Heart left ventricle (tissue), 13 donors: ENCODE measurements around the gene SPATA31D1.

ENCODE experiments used
- POLR2A ChIP-seq, 2 donors: fragments of 450-650 bp; IDR thresholded peaks; one replicate each; pipeline ENCODE4 v1.6.1; 2017; ENCODE audit warnings: antibody characterized with exemption in 2 of 2, mild to moderate bottlenecking in 2 of 2, moderate library complexity in 2 of 2
- TF ChIP-seq, protein P1 (sequence below), 12 donors: fragments of 200-600 bp; sonication (generic) in 4 of 12; IDR thresholded peaks; one replicate each; pipeline versions ENCODE4 v1.5.0 to v1.8.0; 2018 to 2022; ENCODE audit warnings: antibody characterized with exemption in 12 of 12, mild to moderate bottlenecking in 5 of 12
- donor health status: ischemic (EF 13 %, LVEDD 7.1; RV severe dilation, severe dysfunction).
- donor health status: DM: no; HTN: yes; CAD: no.
- donor health status: DM: no; HTN: no; CAD: no.
- donor health status: ischemic (EF 25% LVEDD 6.9; RV normal size, moderate dysfunction).
- donor health status: ischemic (EF 25% LVEDD 5.7; RV mildly dilated, moderate dysfunction).
- donor health status: ischemic (EF 35%, LVEDD 5.7; RV mildly dilated, moderate dysfunction).
- donor health status: nonischemic (EF 11% LVEDD 7.7; RV severe dilation, severe dysfunction).
- donor health status: DM: yes; HTN: yes; CAD: no.
- donor health status: PGD.
- donor health status: ischemic (EF 29% LVEDD 5.4; RV normal size, mild dysfunction).
- donor health status: nonischemic (EF 23%, LVEDD 6.1; RV moderate dilation, normal function).

DNA sequence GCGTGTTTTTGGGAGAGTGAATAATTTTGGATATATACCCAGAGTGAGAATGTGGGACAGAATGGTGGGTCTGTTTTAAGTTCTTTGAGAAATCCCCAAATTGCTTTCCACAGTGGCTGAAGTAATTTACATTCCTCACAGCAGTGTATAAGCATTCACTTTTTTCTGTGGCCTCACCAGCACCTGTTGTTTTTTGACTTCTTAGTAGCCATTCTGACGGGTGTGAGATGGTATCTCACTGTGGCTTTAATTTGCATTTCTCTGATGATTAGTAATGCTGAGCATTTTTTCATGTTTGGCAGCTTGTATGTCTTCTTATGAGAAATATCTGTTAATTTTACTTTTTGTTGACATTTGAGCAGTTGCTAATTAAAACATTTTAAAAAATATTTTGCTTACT is 9.4 kb upstream of the SPATA31D1 start:
- TF ChIP-seq, protein P1, sequence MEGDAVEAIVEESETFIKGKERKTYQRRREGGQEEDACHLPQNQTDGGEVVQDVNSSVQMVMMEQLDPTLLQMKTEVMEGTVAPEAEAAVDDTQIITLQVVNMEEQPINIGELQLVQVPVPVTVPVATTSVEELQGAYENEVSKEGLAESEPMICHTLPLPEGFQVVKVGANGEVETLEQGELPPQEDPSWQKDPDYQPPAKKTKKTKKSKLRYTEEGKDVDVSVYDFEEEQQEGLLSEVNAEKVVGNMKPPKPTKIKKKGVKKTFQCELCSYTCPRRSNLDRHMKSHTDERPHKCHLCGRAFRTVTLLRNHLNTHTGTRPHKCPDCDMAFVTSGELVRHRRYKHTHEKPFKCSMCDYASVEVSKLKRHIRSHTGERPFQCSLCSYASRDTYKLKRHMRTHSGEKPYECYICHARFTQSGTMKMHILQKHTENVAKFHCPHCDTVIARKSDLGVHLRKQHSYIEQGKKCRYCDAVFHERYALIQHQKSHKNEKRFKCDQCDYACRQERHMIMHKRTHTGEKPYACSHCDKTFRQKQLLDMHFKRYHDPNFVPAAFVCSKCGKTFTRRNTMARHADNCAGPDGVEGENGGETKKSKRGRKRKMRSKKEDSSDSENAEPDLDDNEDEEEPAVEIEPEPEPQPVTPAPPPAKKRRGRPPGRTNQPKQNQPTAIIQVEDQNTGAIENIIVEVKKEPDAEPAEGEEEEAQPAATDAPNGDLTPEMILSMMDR (IDR thresholded peaks at IDR 0.05) = no peak
- TF ChIP-seq POLR2A (IDR thresholded peaks at IDR 0.05) = no peak
